NCI-H748 (cell line): ENCODE results near the gene TCF12.

ENCODE experiments used
- DNase-seq: peaks from one replicate; lab custom pipeline; 2025; ENCODE audit not compliant: unreplicated experiment; lab: John Stamatoyannopoulos, UW

Gene TCF12

DNA sequence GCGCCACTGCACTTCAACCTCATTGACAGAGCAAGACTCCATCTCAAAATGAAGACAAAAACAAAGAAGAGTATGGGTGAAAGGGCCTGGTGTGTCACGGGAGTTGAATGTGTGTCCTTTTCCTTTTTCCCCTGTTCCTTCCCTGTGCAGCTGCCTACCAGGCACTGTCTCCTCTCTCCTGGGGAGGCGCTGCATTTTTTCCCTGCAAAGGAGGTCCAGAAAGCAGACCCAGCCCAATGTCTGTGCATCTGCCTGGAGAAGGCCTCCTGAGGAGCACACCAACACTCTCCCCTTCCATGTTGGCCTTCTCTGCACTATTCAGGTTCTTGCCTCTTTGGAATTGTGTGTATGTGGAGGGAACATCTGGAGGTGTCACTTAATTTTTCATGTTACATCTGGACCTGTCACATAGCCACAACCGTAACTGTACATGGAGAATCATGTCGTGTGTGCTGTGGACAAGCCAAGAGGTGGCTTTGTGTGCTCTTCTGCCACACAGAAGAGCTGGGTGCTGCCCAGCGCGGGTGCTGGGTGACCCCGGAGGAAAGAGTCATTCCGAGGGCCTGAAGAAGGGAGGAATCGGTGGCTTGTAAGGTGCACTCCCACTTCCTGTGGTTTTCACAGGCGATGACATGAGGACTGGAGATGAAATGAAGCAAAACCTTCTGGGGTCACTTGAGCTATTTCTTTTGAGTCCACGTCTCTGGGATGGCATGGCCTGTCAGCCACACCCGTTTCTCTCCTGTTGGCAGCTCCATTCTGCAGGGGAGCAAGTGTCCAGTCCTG, 411.3 kb downstream of the TCF12 start:
- DNase-seq = no peak

DNA sequence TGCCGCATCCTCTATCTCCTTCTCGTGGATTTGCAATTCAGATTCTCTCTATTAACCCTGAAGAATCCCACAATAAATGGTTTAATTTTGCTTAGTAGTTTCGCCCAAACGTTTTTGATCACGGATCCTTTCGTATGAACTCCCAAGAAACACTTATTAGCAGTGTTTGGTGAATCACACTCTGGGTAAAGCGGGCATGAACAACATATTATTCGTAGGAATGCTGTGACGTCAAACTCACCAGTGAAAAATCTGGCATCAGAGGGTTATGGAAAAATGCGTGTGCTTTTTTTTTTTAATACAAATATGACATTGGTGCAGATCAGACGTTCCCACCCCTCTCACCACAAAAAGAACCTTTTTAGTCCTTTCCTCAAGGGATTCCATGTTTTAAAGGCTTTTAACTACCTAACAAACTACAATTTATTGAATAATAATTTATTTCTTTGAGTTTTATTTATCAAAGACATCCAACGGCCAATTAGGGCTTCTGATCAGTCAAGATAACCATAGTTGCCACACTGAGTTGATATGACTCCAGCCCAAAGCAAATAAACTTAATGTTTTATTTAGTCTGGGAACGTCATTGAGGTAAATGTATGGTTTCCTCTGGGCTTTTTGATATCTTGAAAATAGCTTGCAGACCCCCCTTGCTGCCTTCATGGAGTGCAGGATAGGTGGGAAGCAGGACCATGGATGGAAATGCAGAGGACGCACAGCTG, 412.3 kb downstream of the TCF12 start:
- DNase-seq = no peak

DNA sequence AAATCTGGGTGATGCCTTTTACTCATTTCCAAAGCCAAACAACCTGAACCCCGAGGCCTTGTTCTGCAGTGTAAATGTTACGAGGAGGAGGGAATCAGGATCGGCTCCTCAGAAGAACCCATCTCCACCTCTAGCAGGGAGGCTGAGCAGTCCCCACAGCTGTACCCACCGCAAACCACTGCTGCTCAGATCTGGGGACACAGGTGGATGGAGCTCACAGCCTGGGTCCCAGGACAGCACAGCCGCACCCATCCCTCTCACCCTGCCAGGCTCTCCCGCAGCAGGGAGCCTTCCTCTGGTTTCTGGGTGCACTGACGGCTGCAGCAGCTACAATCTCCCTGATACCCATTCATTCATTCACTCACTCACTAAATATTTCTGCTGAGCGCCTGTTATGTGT, 413.9 kb downstream of the TCF12 start:
- no peak for DNase-seq

DNA sequence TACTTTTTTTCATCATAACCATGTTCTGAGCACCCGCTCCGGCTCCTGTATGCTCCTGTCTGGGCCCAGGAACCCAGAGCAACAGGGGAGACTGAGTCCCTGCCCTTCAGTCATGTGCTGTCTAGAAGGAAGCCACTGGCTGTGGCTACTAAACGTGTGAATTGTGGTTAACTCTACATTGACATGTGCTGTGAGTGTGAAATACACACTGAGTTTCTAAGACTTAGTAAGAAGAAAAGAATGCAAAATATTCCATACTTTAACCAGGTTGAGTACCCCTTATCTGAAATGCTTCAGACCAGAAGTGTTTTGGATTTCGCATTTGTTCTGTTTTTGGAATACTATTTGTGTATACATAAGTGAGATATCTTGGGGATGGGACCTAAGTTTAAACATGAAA, 415.0 kb downstream of the TCF12 start:
- no peak for DNase-seq

DNA sequence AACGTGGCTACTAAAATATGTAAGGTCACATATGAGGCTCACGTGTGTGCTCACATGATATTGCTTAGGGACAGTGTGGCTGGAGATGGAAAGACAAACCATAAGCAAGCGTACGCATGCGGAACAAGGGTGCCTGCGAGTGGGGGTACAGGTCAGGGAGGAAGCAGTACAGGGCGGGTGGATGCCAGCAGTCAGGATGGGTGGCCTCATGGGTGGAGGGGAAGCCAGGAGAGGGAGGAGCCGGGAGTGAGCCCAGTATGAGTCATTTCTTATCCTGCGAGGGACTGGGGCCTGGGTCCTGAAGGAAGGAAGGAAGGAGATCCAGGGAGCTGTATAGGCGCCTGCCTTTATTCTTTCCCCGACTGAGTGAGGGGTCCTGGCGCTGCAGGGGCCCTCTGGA, 415.8 kb downstream of the TCF12 start:
- no peak for DNase-seq

DNA sequence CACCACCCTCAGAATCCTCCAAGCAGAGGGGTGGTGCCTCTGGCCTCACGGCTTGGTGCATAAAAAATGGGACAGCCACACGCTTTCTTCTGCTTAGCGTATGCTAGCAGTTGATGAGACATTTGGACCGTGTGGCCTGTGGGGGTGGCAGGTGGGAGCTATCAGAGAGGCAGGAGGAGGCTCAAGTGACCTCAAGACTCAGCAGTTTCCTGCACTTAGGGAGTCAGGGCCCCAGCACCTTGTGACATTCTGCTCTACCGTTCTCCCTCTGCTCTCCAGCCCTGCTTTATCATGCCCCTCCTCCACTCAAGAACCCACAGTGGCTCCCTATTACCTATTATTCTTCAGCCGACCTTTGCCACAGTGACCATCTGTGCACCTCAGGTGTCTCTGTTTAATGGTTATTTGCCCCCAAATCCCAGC, 416.9 kb downstream of the TCF12 start:
- no peak for DNase-seq

DNA sequence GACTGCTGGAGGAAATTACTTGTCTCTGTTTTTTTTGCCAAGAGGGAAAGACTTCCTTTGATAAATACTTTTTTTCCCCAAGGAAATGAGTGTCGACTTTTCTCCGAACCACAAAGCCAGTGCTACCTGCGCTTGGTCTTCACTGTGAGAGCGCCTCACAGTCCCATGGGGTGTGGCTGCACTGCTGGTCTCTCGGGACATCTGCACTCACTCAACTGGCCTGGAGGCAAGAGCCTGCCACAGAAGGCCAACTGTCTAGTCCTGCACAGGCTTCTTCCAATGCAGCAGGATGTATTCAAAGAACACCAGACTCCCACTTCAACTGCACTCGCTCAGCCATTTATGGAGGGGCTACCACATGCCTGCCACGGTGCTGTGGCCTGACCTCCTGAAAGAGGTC, 417.3 kb downstream of the TCF12 start:
- DNase-seq = no peak

DNA sequence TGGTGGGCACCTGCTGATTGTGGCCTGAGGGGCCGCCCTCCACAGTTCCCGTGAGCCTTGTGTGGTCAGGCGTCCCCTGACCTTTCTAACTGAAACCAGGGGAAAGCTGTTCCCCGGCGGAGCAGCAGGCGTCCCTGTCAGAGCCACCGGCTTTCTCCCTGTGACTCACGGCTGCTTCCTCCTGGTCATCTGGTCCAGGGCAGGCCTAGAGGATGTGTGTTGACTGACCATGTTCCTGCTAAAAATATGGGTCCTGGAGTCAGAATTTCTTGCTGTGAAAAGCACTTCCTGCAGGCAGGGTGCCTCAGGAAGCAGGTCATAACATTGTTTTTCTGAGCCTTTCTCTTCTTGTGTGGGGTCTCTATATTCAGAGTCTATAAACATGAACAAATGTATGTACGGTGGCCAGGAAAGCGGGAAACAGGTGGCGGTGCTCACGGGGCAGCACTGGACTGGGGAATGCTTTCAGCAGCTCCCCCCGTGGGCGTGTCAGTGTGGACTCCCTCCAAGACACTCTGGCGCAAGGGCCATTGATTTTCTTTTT, 419.5 kb downstream of the TCF12 start:
- no peak for DNase-seq

DNA sequence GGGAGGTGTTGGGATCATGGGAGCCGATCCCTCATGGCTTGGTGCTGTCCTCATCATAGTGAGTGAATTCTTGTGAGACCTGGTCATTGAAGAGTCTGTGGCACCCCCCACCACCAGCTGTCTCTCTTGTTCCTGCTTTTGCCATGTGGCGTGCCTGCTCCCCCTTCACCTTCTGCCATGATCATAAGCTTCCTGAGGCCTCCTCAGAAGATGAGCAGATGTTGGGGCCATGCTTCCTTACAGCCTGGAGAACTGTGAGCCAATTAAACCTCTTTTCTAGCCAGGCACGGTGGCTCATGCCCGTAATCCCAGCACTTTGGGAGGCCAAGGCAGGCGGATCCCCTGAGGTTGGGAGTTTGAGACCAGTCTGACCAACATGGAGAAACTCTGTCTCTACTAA, 420.9 kb downstream of the TCF12 start:
- DNase-seq = no peak
